ENCODE data around the gene FUT8. TPM values are rescaled to one million over a fixed set of nuclear protein-coding genes. Genes with fewer than 3 reads are reported as not detected.
A peak's percentile ranks its signal among the peaks of the same experiment; 100 is the strongest.

The FUT8 gene
- total RNA-seq, 1 experiment from 2014 or later = 78.0 TPM

- no peaks in the 10 kb centered on the region for H3K27me3 ChIP-seq (replicated peaks)
- no peaks in the 10 kb centered on the region for H3K4me1 ChIP-seq (replicated peaks)
- no peaks in the 10 kb centered on the region for H3K36me3 ChIP-seq
- H3K9me3 ChIP-seq (replicated peaks) = no peaks in the 10 kb centered on the region
- no peak overlapping the region for H3K4me3 ChIP-seq
- H3K27ac ChIP-seq = no peak overlapping the region
- no peak for DNase-seq (ENCODE audit: low read depth in 1 of 2, low spot score in 2 of 2)
Observed at GRCh38 chr14:65403231-65403630, 9.3 kb upstream of the FUT8 start.

DNA sequence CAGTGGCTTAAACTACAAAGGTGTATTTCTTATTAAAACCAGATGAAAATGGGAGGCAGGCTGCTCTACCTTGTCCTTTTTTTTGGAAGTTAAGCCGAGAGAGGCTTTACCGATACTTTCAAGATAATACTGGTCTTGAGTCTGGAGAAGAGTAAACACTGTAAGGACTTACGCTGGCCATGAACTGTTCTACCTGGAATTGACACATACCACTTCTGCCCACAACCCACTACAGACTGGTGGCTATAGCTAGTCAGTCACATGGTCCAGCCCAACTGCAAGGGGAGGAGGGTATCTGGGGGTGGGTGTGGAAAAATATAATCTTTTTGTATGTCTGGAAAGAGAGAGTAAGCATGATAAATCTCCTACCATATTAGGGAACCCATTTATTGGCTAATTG, 4.4 kb upstream of the FUT8 start:
- DNase-seq (ENCODE audit: low read depth in 1 of 2, low spot score in 2 of 2) = no peak
- Histone ChIP-seq H3K27me3 (replicated peaks) (no peaks in the 10 kb centered on the region), H3K9me3 (replicated peaks) (no peaks in the 10 kb centered on the region), H3K4me3 (no peak overlapping the region), H3K27ac (no peak overlapping the region), H3K4me1 (replicated peaks) (0 out of 2 replicates have a peak, but pooled peaks cover 6% of the 10 kb centered on the region), H3K36me3 (peaks cover 3% of the 10 kb centered on the region)

DNA sequence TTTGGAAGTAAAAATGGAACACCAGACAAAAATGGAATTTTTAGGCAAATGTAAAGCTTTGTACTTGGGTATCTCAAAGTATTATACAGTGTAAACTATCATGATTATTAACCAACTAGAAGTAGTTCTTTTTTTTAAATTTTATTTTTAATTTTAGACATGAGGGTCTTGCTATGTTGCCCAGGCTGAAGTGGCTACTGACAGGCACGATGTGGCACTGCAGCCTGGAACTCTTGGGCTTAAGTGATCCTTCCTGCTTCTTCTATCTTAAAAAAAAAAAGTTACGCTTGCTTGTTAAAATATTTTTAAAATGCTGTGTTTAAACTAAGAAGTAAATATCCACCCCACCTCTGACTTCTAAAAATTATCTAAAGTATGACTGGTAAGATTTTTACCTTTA, 1.9 kb upstream of the FUT8 start:
- Histone ChIP-seq H3K27ac (no peak overlapping the region), H3K4me1 (replicated peaks) (peaks cover 6% of the 10 kb centered on the region; the same call in 1 of the 2 replicates), H3K4me3 (no peak overlapping the region), H3K9me3 (replicated peaks) (no peaks in the 10 kb centered on the region), H3K36me3 (peaks cover 5% of the 10 kb centered on the region), H3K27me3 (replicated peaks) (no peaks in the 10 kb centered on the region)
- no peak for DNase-seq (ENCODE audit: low read depth in 1 of 2, low spot score in 2 of 2)

DNA sequence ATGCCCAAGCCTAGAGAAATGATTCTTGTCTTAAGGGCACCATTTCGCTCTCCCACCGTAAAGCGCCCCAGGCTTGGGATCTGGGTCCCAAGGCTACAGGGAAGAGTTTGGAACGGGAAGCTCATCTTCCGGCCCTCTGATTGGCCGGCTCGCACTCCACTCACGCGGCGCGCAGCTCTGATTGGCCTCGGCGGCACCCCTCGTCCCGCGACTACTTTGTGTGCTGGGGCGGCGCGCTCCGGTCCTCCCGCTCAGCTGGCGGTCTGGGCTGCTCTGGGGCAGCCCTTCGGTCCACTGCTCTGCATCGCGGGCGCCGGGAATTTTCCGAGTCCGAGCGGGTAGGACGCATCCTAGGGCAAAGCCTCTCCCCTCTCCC, 886 bp upstream of the FUT8 start:
- Histone ChIP-seq H3K9me3 (replicated peaks) (no peaks in the 10 kb centered on the region), H3K27ac (peak overlapping the region; percentile 47), H3K36me3 (peaks cover 5% of the 10 kb centered on the region), H3K27me3 (replicated peaks) (no peaks in the 10 kb centered on the region), H3K4me1 (replicated peaks) (peaks cover 6% of the 10 kb centered on the region; the same call in 1 of the 2 replicates), H3K4me3 (peak overlapping the region; percentile 93)
- DNase-seq (ENCODE audit: low read depth in 1 of 2, low spot score in 2 of 2) = peak; percentile 85 to 89

GRCh38 chr14:65412856-65413738, 567 bp downstream of the FUT8 start:
- H3K4me1 ChIP-seq (replicated peaks) = peaks cover 6% of the 10 kb centered on the region; the same call in 1 of the 2 replicates
- H3K4me3 ChIP-seq = peak overlapping the region; percentile 93
- no peaks in the 10 kb centered on the region for H3K9me3 ChIP-seq (replicated peaks)
- H3K27me3 ChIP-seq (replicated peaks) = no peaks in the 10 kb centered on the region
- peaks cover 5% of the 10 kb centered on the region for H3K36me3 ChIP-seq
- H3K27ac ChIP-seq = peak overlapping the region; percentile 90
- DNase-seq (ENCODE audit: low read depth in 1 of 2, low spot score in 2 of 2) = peak in 1 of 2 experiments; percentile 63

DNA sequence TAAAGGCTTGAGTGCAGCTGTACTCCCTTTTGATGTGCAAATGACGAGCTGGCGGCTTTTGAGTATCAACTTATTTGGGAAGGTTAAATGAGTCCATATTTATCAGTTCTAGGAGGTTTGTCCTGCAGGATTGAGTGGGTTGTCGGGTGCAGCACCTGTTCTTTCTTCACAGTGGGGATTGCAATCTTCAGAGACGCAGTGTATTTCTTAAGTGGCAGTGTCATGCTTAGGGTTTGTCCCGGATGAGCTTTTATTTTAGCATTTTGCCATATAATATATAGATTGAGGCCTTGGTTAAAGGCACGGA, 1.2 kb downstream of the FUT8 start:
- H3K9me3 ChIP-seq (replicated peaks) = no peaks in the 10 kb centered on the region
- H3K27me3 ChIP-seq (replicated peaks) = no peaks in the 10 kb centered on the region
- H3K4me3 ChIP-seq = peak overlapping the region; percentile 93
- peaks cover 6% of the 10 kb centered on the region; the same call in 1 of the 2 replicates for H3K4me1 ChIP-seq (replicated peaks)
- H3K36me3 ChIP-seq = peaks cover 5% of the 10 kb centered on the region
- H3K27ac ChIP-seq = no peak overlapping the region; the same call in 1 of the 2 replicates
- no peak for DNase-seq (ENCODE audit: low read depth in 1 of 2, low spot score in 2 of 2)

GRCh38 chr14:65414961-65415589, 2.5 kb downstream of the FUT8 start:
- no peak overlapping the region for H3K4me3 ChIP-seq

DNA sequence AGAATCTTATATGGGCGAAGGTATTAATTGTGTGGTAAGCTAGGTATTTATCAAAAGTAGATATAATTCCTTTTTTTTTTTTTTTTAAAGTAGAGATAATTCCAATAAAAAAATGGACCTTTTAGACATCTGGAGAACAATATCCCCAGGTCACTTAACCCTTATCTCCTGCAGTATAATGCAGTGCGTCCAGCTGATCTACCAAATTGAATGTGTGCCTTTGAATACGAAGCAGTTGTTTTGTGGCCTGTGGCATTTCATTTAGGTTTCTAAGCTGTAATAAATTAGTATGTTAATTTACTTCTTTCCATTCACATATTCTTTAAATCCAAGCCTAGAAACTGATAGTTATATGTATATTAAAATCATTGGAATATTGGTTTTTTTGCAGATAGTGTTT, 3.1 kb downstream of the FUT8 start:
- peaks cover 6% of the 10 kb centered on the region; the same call in 1 of the 2 replicates for H3K4me1 ChIP-seq (replicated peaks)
- no peak overlapping the region for H3K27ac ChIP-seq
- H3K9me3 ChIP-seq (replicated peaks) = no peaks in the 10 kb centered on the region
- no peak overlapping the region for H3K4me3 ChIP-seq
- peaks cover 5% of the 10 kb centered on the region for H3K36me3 ChIP-seq
- H3K27me3 ChIP-seq (replicated peaks) = no peaks in the 10 kb centered on the region
- no peak for DNase-seq (ENCODE audit: low read depth in 1 of 2, low spot score in 2 of 2)

More at GRCh38 chr14:65414961-65415589, 2.5 kb downstream of the FUT8 start:
- no peaks in the 10 kb centered on the region for H3K27me3 ChIP-seq (replicated peaks)
- H3K9me3 ChIP-seq (replicated peaks) = no peaks in the 10 kb centered on the region
- DNase-seq (ENCODE audit: low read depth in 1 of 2, low spot score in 2 of 2) = peak in 1 of 2 experiments; percentile 7
- H3K4me1 ChIP-seq (replicated peaks) = peaks cover 6% of the 10 kb centered on the region; the same call in 1 of the 2 replicates
- H3K27ac ChIP-seq = no peak overlapping the region
- peaks cover 5% of the 10 kb centered on the region for H3K36me3 ChIP-seq

- no peak for DNase-seq (ENCODE audit: low read depth in 1 of 2, low spot score in 2 of 2)
- Histone ChIP-seq H3K4me3 (no peak overlapping the region), H3K36me3 (0 out of 2 replicates have a peak, but pooled peaks cover 2% of the 10 kb centered on the region), H3K4me1 (replicated peaks) (peaks cover 10% of the 10 kb centered on the region), H3K9me3 (replicated peaks) (no peaks in the 10 kb centered on the region), H3K27me3 (replicated peaks) (no peaks in the 10 kb centered on the region), H3K27ac (no peak overlapping the region)
Observed at GRCh38 chr14:65419593-65420252, 7.2 kb downstream of the FUT8 start.

- Histone ChIP-seq H3K27ac (peak overlapping the region; percentile 63; the same call in 1 of the 2 replicates), H3K4me3 (no peak overlapping the region), H3K4me1 (replicated peaks) (peaks cover 10% of the 10 kb centered on the region), H3K27me3 (replicated peaks) (no peaks in the 10 kb centered on the region), H3K9me3 (replicated peaks) (no peaks in the 10 kb centered on the region), H3K36me3 (0 out of 2 replicates have a peak, but pooled peaks cover 2% of the 10 kb centered on the region)
- DNase-seq (ENCODE audit: low read depth in 1 of 2, low spot score in 2 of 2) = peak in 1 of 2 experiments; percentile 32
Observed at GRCh38 chr14:65421201-65421981, 8.9 kb downstream of the FUT8 start.

DNA sequence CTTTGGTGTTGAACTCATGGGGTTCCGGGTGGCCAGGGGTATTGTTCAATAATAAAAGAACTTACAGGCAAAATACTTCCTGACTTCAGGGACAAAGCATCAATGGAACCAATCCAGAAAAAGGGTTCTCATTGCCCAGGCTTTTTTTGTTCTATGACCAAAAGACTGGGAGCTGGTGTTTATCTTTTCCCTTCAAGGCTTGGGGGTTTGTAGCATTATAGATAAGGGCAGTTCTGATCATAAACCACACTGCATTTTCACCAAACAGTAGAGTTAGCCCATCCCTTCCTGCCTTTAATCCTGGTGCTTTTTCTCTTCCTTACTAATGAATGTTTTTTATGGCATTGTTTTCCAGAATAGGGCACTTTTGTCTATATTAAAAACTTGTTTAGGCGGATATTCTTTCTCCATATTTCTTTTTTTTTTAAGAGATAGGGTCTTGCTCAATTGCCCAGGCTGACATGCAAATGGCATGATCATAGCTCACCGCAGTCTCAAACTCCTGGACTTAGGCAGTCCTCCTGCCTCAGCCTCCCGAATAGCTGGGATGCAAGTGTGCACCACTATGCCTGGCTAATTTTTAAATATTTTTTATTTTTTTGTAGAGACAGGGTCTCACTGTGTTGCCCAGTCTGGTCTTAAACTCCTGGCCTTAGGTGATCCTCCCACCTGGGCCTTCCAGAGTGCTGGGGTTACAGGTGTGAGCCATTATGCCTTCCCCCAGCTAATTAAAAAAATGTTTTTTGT, 9.7 kb downstream of the FUT8 start:
- H3K9me3 ChIP-seq (replicated peaks) = no peaks in the 10 kb centered on the region
- H3K27me3 ChIP-seq (replicated peaks) = no peaks in the 10 kb centered on the region
- peak overlapping the region; percentile 63; the same call in 1 of the 2 replicates for H3K27ac ChIP-seq
- H3K4me1 ChIP-seq (replicated peaks) = peaks cover 10% of the 10 kb centered on the region
- no peak for DNase-seq (ENCODE audit: low read depth in 1 of 2, low spot score in 2 of 2)
- H3K36me3 ChIP-seq = 0 out of 2 replicates have a peak, but pooled peaks cover 2% of the 10 kb centered on the region
- no peak overlapping the region for H3K4me3 ChIP-seq

GRCh38 chr14:65423982-65424381, 11.5 kb downstream of the FUT8 start:
- no peak for DNase-seq (ENCODE audit: low read depth in 1 of 2, low spot score in 2 of 2)
- Histone ChIP-seq H3K27ac (no peak overlapping the region), H3K9me3 (replicated peaks) (no peaks in the 10 kb centered on the region), H3K4me1 (replicated peaks) (peaks cover 10% of the 10 kb centered on the region), H3K4me3 (no peak overlapping the region), H3K27me3 (replicated peaks) (no peaks in the 10 kb centered on the region), H3K36me3 (0 out of 2 replicates have a peak, but pooled peaks cover 2% of the 10 kb centered on the region)
